ENCODE data around the gene GATA5.

Gene GATA5

DNA sequence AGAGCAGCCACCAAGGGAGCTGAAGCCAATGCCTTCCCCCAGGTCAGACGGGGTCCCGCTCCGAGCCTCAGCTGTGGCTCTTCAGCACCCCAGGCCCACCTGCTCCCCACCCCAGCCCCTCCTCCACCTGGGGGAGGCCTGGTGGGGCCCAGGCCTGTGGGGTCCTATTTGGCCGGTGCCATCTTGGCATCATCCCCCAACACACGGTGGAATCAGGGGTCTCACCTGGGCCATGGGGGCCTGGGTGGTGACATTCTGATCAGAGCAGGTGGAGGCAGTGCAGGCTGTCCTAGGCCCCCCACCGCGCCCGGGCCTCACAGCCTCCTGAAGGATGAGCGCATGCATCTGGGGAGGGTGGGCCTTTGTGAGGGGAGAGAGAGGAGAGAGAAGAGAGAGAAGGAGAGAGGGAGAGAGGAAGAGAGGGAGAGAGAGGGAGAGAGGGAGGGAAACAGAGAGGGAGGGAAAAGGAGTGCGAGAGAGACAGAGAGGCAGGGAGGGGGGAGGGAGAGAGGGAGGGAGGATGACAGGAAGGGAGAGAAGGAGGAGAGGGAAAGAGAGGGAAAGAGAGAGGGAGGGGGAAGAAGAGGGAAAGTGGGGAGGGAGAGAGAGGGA is 24.5 kb downstream of the GATA5 start:
- no peak for DNase-seq

DNA sequence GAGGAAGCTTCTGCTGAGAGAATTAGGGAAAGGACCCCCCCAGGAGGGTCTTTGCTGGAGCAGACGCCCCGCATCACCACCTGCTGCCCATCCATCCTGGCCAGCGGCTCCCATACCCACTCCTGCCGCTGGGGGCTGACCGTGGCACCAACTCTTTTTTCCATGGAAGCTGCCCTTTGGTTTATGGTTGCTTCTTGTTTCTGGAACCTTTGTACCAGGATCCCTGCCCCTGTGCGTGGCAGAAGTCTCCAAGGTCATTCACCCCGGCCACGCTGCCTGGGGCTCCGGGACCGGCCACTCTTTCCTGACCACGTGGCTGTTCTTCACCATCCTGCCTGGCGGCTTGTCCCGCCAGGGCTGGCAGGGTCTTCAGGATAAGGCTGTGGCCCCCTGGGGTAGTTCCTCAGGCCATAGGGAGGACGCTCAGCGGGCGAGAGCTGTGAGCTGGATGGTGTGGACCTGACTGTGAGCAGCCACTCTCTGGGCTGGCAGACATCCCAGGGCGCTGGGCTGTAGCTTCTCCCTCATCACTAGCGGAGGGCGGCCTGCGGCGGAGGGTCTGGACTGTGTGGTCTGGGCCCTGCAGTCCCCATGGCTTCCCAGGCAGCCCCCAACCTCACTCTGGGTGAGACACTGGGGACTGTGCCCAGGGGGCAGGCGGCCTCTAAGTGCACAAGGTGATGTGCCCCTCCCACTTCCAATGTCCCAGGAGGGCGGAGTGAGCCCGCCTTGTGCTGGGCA is 25.7 kb downstream of the GATA5 start:
- DNase-seq = no peak

DNA sequence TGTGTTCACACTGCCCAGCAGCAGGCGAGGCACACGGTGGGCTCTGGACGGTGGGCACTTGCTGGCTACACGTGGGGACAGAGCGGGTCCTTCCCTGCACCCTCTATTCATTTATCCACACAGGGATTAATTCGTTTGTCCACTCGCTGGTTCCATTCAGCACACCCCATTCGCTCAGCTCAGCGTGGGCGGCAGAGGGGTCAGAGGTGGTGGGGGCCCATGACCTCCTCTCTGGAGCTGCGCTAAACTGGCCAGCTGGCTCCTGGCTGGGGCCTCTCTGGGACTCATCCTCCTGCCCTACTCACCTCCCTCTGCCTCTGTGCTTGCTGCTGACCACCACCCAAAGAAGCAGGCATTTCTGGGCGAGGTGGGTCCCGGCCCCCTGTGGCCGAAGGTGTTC is 27.0 kb downstream of the GATA5 start:
- no peak for DNase-seq

DNA sequence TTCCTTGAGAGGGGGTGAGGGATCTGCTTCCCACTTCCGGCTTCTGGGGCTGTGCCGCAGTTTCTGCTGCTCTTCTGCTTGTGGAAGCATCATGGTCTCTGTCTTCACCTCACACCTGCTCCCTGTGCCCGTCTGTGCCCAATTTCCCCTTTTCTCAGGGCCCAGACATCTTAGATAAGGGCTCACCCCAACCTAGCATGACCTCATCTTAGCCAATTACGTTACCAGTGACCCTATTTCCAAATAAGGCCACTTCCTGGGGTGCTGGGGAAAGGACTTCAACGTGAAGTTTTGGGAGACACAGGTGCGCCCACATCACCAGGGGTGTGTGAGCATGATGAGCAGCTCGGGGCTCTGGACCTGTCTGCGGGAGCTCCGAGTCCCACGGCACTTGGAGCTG is 27.8 kb downstream of the GATA5 start:
- DNase-seq = no peak

DNA sequence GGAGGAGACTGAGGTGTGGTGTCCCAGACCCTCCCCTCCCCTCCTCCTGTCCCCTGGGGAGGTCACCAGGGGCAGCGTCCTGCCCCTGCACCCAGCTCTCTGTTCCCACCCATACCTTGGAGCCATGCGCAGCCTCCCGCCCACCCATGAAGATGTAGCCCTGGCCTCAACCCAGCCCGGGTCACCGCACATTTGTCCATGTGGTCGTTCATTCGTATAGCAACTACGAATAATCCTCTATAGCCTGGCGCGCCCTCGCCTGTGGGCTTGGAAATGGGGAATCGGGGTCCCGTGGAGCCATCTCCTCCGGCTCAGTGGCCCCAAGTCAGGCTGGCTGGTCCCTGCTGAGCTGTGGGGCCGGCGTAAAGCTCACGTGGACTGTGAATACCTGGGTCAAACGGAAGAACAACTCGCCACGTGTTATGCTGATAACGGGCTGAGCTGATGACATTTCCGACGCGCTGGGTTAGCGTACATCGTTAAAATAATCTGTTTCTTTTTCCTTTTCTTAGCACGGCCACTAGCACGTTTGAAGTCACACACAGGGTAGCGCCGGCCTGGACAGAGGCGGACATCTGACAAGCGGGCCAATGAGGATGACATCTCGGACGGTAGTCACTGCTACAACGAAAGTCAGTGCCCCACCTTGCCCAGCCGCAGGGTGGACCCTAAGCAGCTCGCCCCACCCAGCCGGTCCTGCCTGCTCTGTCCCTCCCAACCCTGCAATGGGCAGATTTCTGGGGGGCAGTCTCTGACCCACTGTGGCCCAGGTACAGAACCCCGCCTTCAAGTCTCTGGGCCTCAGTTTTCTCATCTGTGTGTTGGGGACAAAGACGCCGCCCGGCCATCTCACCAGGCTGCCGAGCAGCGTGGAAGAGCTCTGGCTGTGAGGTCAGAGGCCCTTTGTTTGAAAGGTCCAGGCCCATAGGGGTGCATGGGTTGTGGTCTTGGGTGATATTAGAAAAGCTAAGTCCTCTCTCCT is 28.6 kb downstream of the GATA5 start:
- no peak for DNase-seq

DNA sequence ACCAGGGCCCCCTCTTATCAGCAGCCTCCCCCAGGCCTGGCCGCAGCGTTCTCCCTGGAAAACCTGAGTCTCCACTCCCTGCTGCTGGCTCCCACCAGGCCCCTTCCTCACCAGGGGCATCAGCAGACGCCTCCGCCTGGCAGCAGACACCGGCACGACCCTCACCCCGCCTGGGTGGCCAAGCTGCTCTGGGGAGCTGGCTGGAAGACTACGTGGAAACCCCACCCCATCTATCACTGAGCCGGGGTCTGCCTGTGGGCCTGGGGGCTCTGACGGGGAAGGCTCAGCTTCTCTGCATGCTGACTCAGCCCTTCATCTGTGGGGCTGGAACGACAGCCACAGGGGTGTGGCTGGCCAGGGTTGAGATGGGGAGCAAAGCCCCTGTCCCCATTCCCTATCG is 29.3 kb downstream of the GATA5 start:
- DNase-seq = no peak

DNA sequence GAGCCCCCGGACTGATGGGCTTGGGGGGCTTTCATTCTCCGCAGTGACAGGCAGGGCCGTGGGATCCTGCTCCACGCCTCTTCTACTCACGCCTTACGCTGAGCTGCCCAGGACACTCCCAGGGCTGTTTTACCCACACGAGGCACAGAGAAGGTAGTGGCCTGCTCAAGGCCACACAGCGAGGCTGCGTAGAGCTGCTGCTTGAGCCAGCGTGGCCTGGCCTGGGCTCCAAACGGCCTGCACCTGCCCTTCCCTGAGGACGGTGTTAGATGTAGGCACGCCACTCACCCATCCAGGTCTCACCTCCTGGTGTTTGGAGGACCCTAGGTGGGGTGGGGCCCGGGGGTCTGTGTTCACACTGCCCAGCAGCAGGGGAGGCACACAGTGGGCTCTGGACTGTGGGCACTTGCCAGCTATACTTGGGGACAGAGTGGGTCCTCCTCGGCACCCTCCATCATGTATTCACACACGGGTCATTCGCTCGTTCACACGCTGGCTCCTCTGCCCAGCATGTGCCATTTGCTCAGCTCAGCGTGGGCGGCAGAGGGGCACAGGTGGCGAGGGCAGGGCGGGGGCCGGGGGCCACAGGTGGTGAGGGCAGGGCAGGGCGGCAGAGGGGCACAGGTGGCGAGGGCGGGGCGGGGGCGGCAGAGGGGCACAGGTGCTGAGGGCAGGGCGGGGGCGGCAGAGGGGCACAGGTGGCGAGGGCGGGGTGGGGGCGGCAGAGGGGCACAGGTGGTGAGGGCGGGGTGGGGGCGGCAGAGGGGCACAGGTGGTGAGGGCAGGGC is 30.0 kb downstream of the GATA5 start:
- DNase-seq = no peak

DNA sequence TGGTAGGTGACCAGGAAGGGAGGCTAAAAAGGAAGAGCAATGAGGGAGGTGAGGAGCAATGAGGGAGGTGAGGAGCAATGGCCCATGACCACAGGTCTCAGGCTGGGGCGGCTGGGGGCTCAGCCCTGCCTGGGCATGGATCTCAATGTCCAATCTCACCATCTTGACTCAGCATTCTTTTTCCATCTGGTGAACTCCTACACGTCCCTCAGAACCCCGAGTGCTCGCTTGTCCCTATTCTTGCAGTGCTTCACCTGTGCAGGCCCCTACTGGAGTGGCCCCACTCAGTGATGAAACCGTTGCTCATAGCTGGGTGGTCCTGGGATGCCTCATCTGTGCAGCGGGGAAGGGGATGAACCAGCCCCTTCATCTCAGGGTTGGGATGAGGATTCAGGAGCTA is 31.5 kb downstream of the GATA5 start:
- no peak for DNase-seq

DNA sequence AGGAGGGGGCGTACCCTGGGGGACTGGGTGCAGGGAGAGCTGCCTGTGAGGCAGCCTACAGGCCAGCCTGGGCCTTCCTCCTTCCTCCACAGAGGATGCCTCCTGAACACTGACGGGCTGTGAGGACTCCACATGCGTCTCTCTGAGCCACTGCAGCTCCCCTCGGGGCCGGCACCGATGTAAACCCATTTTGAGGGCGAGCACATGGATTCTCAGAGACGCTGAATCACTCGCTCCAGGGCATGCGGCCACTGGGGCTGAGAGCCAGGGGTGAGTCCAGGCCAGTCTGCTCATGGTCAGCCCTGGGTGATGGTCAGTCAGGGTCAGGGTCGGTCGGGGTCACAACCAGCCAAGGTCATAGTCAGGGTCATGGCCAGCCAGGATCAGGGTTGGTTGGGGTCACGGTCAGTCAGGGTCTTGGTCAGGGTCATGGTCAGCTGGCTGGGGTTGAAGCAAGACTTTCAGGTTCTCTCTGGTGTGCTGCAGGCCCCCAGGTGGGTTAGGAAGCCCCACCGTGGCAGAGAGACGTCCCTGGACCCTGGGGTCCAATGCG is 33.7 kb downstream of the GATA5 start:
- DNase-seq = no peak

DNA sequence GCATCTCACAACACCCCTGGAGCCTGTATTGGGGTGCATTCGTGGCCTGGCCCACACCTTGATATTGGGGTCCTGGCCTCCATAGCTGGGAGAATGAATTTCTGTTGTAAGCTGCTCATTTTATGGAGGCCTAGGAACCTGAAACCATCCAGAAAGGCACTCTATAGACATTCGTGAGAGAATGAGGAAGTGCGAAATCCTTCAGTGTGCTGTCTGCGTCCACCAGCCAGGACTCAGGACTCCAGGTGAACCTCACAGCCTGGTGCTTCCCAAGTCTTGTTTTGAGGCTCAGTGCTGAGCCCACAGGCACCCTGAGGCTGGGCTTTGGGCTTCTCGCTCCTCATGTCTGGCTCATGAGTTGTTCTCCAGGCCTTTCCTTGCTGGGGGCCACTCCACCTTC is 36.6 kb downstream of the GATA5 start:
- DNase-seq = no peak

DNA sequence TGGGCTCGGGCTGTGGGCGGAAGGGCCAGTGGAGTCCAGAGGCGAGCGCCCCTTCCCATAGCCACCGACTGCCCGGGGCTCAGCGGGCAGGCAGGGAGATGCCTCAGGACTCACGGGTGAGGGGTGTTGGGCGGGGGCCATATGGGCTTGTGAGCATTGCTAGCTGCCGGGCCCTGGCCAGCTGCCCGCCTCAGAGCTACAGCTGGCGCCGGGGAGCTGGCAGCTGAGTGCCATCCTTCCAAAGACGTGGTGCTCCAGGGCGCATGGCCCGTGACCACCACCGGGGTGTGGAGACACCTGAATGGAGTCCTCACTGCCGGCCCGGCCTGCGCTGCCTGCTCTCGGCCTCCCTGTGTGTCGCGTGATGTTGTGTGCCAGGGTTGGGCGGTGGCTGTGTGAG is 37.9 kb downstream of the GATA5 start:
- DNase-seq = no peak

DNA sequence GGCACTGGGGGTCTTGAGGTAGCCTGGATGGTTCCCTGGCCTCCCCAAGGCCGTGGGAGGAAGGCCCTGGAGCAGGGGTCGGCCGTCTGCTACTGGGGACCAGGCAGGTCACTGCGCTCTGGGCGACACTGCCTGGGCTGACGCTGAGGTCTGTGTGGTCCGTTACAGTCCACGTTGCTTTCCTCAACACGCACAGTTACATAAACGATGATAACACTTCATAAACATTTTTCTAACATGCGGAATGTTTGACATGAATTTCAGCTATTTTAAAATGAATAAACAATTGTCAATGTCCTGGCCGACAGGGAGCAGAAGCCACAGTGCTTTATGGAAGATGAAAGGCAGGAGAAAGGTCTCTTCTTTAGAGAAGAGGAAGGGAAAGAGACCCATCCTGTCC is 38.3 kb downstream of the GATA5 start:
- DNase-seq = no peak

DNA sequence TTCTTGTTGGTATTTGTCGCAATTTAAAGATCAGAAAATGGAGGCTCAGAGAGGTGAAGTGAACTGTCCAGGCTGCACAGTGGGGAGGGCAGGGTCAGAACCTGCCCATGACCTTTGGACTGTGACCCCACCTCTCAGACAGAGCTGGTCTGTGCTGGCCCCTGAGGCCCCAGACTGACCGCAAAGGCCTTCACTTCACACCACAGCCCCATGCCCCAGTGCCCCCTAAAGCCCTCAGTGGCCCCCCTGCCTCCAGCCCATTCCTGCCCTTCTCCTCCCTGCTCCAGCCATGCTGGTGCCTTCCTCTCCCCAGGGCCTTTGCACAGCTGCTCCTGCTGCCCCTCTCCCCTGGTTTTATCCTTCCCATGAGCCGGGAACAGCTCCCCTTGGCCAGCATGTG is 39.1 kb downstream of the GATA5 start:
- DNase-seq = no peak

DNA sequence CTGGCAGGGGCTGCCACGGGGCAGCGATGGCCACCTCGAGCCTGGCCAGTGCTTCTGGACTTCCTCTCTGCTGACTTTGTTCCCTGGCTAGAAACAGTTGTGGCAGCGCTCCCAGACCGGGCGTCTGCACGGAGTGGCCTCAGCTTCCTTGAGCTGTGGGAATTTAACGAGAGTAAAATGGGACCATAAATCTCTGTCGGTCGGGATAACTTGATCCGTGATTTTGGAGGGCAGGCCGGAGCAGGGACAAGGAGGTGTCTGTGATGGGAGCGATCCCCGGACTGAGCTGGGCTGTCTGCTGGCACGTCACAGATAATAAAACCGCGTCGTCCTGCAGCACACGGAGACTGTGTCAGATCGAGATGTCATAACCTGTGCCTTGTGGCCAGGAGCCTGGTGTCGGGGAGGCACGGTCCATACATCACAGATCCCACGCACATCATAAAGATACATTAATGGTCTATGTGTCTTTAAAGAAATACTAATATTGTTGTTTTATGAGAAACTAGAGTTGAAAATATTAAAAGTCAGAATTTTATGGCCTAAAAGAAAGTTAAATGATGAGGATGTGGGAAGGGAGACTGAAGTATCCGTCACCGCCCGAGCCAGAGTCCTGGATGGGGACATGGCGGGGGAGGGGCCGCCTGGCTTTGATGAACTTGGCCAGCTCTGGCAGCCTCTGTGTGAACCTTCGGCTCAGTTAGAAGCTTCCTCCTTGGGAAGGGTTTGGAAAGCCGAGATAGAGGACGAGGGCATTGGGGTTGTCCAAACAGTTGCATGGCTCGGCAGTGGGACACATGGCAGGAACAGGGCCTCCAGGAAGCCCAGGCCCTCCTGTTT is 41.9 kb downstream of the GATA5 start:
- no peak for DNase-seq

DNA sequence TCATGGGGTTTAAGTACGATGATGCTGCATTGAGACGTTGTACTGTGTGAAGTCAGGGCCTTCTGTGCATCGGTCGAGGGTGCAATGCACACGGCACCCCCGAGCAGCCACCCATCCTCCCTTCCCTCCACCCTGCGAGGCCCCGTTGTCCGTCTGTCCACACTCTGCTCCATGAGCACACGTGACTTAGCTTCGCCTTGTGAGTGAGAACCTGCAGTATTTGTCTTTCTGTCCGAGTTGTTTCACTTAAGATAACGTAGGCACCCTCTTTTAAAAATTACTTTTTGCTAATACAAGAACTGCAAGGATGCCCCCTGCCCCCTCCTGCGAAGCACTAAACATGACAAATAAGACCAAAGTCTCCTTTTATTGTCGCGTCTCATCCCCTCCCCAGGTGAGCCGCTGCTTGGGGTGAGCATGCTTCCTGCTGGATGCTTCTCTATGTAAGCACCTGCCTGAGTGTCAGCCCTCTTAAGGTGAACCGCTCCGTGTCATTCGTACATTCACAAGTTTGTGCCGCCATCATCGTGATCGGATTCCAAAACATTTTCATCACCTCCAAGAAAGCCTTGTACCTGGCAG is 44.8 kb downstream of the GATA5 start:
- DNase-seq = no peak

DNA sequence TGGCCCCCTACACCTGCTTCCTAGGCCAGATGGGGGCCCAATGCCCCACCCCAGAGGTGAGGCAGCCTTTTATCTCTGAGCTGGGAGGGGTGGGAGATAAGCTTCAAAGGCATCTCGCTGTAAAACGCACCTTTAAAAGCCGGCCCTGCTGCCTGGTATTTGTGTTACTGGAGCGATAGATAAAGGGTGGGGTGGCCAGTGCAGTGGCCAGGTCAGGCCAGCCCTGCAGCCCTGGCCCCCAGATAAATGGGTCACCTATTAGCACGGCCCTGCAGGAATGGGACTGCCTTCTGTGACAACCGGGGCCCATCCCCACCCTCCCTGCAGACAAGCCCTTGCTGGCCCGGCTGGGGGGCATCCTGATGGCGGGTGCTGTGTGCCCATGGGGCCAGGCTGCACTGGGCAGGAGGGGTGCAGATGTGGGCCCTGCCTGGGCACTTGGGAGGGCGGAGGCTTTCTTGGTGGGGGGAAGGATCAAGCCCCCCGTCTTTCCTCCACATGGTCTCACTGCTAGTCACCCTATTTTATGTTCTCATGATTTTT is 45.4 kb downstream of the GATA5 start:
- no peak for DNase-seq

DNA sequence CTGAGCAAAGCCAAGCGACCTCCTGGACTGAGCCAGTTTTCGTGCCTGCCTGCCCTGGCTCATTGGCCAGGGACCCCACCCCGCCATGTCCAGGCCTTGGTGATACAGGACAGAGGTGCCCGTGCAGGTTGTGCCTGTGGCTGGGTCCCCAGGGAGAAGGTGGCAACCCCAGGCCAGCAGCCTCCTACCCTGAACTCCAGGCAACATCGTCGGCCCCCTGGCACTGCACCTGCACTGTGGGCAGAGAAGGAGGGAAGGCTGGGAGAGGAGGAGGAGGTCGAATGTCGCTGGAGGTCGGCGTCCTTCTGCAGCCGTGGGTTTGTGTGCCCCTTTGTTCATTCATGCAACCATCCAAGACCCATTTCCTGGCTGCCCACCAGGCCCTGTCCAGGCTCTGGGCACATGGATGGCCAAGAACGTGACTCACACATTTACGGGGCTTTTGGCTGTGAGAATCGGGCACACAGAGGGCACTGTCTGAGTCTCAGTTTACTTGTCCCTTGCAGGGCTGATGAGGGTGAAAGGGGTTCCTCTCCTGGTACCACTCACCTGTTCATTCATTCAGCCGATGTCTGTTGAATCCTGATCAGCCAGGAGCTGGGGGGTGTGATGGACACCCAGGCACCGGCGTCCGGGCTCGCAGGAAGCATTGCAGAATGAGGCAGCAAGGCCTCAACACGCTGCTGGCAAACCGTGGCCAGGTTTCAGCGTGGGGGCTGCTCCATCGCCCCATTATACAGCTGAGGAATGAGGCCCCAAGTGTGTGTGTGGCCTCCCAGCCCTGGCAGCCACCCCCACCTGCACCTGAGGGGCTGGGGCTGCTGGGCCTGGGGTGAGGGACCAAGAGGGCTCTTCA is 46.1 kb downstream of the GATA5 start:
- no peak for DNase-seq

DNA sequence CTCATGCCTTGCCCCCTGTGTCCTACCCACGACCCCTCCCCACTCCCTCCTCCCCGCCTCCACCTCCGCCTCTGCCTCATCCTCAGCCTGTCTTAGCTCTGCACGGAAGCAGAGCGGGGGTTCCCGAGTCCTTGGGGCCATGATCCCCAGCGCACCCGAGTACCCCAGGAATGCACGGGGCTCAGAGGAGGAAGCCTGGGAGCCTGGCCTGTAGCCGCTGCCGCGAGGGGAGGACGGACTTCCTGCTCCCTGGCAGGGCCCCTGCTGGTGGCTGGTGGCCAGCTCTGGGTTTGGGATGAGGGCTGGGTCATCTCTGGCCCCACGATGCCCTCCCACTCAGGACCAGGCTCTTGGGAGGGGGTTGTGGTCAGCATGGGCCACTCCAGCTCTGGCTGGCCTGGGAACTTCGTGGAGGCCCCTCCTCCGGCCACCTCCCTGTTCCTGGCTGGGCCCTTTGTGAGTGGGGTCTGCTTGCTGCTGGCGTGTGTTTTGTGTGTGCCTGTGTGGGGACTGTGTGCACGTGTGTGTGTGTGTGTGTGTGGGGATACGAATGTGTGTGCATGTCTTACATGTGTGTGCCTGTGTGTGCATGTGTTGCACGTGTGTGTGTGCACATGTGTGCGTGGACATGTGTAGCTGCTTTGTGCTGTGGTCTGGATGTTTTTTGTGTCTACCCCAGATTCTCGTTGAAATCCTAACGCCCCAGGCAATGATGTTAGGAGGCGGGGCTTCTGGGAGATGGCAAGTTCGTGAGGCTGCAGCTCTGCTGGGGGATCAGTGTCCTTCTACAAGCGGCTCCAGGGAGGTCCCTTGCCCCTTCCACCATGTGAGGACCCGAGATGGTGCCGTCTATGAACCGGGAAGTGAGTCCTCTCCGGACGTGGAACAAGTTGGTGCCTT is 47.1 kb downstream of the GATA5 start:
- DNase-seq = no peak

DNA sequence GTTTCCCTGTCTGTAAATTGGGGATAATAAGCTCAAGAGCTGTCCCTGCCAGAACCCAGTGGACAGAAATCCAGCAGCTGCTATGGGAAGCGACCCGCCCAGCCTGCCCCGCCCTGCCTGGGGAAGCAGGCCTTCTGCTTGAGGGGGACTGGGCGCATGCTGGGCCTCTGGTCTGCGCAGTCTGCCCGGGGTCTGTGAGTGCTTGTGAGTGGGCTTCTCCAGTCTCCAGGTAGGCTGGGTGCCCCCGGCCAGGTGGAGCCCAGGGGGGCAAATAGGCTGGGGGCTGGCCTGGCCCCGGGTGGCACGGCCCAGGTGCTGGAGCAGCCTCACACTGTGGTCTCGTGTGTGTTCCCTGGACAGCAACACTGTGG is 47.8 kb downstream of the GATA5 start:
- DNase-seq = no peak
